ENCODE measurements around the gene PIWIL4.

PIWIL4 gene

GRCh38 chr11:94638301-94638901 is 71.2 kb downstream of the PIWIL4 start (continued):
- no peak for TF ChIP-seq HOXD13 (CRISPR knock-in tag; IDR thresholded peaks at IDR 0.05; ENCODE audit: borderline replicate concordance)
- no peak for TF ChIP-seq ZNF521 (tag by site-specific recombination; IDR thresholded peaks at IDR 0.05)
- TF ChIP-seq ZNF169 (tag by site-specific recombination; IDR thresholded peaks at IDR 0.05): no peak
- TF ChIP-seq ZIC2 (tag by site-specific recombination; IDR thresholded peaks at IDR 0.05): no peak
- no peak for TF ChIP-seq PRDM2 (tag by site-specific recombination; IDR thresholded peaks at IDR 0.05; ENCODE audit: borderline replicate concordance)
- TF ChIP-seq ZNF426 (tag by site-specific recombination; IDR thresholded peaks at IDR 0.05): no peak

- TF ChIP-seq ZNF610 (tag by site-specific recombination; IDR thresholded peaks at IDR 0.05; ENCODE audit: borderline replicate concordance): no peak
- no peak for TF ChIP-seq ZFP69B (tag by site-specific recombination; IDR thresholded peaks at IDR 0.05)
- TF ChIP-seq PATZ1 (tag by site-specific recombination; IDR thresholded peaks at IDR 0.05): no peak
- no peak for TF ChIP-seq ZNF302 (tag by site-specific recombination; IDR thresholded peaks at IDR 0.05; ENCODE audit: low read depth)
- TF ChIP-seq MEIS1 (CRISPR knock-in tag; IDR thresholded peaks at IDR 0.05; ENCODE audit: borderline replicate concordance): no peak
- TF ChIP-seq ZNF341 (tag by site-specific recombination; IDR thresholded peaks at IDR 0.05; ENCODE audit: low read depth): no peak
- no peak for TF ChIP-seq CTCF (tag by site-specific recombination; IDR thresholded peaks at IDR 0.05)
- no peak for TF ChIP-seq HOXD13 (CRISPR knock-in tag; IDR thresholded peaks at IDR 0.05; ENCODE audit: borderline replicate concordance)
- no peak for TF ChIP-seq KLF8 (tag by site-specific recombination; IDR thresholded peaks at IDR 0.05)
- TF ChIP-seq SP2 (tag by site-specific recombination; IDR thresholded peaks at IDR 0.05): no peak
- TF ChIP-seq ZNF223 (tag by site-specific recombination; IDR thresholded peaks at IDR 0.05): no peak
- TF ChIP-seq SP3 (tag by site-specific recombination; IDR thresholded peaks at IDR 0.05): no peak
- H3K4me1 ChIP-seq (ENCODE audit: control insufficient read depth, insufficient read depth, low read length): no peaks in the 10 kb centered on the region
- no peaks in the 10 kb centered on the region for H3K9me3 ChIP-seq (ENCODE audit: control insufficient read depth, insufficient read depth, low read depth, low read length)
- CTCF ChIA-PET: interaction anchor here (0.6 to 0.8 kb wide), 2 partner anchors 190 to 744 kb away, joined by 3 read pairs; no protein-coding TSS in a partner anchor
- H3K4me3 ChIP-seq (ENCODE audit: low read depth, low read length): no peak overlapping the region
- POLR2A ChIA-PET: no interaction called here
- no peaks in the 10 kb centered on the region for H3K36me3 ChIP-seq (ENCODE audit: control insufficient read depth in 2 of 2, insufficient read depth in 1 of 2, low read length in 2 of 2)
- no peak overlapping the region for H3K27ac ChIP-seq (ENCODE audit: extremely low read depth, low read depth, low read length)
Observed at GRCh38 chr11:94638902-94639373, 71.8 kb downstream of the PIWIL4 start.
